Activated CD8-positive, alpha-beta memory T cell treated with anti-CD3 and anti-CD28 coated beads, Interleukin-2, amount 50 U/mL, for 1 hour (primary cell): ENCODE data around the gene CYTH4.

Experiments used
- DNase-seq: peaks from one replicate; pipeline ENCODE4 v3.0.0-alpha.2; 2020; ENCODE audit errors: extremely low read depth

CYTH4 gene

DNA sequence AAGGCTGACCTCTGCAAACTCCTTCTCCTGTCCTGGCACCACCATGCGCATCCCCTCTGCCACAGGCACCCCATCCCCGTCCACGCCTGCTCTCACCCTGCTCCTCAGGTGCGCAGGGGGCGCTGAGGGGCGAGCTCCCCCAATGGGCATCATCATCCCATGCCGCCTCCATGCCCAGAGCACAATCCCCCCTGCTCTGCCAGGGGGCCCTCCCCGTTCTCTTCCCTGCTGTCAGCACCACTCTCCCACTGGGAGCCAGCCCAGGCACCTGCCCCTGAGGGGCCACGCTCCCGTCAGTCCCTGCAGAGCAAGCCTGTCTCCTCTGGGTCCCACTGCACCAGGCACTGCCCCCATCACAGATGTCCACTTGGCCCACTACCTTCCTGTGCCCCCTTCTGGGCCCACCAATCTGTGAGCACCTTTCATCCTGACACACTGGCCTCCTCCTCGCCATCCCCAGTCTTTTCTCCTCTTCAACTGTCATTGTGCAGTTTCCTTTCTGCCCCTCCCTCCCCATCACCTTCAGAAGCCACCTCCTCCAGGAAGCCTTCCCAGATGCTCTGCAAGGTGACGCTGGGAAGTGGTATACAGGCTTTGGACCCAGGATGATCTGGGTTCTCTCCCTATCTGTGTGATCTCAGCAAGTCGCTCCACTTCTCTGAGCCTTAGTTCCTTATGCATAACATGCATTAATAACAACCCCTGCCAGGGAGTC is 62.6 kb downstream of the CYTH4 start:
- no peak for DNase-seq

DNA sequence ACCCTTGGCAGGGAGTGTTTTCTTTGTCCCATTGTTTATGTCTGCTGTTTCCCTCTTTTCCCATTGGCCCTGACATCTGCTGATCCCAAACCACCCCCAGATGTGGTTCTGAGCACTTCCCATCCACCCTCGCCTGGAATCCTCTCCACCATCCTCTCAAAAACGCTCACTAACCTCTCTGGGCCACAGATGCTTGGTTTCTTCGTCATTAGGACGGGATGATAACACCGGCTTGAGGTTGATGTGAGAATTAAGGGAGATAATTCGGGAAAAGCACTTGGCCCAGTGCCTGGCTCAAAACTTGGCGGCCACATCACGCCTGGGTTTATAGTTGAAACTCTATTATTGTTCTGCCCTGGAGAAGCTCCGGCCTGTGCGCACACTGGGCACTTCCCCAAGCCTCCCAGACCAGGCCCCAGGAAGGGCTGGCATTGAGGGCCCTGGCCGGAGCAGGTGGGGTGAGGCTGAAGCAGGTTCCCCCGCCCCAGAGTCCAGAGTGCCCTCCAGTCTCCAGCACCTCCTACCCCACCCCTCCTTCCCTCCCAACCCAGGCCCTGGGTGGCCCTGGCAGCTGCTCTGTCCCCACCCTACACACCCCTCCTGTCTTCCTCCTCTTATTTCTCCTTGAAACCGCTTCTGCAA is 63.7 kb downstream of the CYTH4 start:
- no peak for DNase-seq

DNA sequence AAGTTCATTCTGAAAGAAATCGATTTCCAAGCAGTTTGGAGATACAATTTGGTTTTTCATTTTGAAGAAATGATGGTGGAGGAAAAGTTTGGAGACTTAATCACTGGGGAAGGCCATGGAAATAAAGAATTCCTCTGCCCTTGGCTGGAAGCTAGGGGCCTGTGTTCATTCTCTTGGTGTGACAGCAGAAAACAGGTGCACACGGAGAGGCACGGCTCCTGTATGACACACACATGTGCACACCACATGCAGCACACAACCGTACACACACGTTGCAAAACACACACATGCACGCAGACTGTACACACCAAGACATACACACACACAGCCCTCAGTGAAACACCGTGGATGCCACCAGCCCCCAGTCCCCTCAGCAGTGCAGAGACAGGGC is 64.2 kb downstream of the CYTH4 start:
- no peak for DNase-seq

DNA sequence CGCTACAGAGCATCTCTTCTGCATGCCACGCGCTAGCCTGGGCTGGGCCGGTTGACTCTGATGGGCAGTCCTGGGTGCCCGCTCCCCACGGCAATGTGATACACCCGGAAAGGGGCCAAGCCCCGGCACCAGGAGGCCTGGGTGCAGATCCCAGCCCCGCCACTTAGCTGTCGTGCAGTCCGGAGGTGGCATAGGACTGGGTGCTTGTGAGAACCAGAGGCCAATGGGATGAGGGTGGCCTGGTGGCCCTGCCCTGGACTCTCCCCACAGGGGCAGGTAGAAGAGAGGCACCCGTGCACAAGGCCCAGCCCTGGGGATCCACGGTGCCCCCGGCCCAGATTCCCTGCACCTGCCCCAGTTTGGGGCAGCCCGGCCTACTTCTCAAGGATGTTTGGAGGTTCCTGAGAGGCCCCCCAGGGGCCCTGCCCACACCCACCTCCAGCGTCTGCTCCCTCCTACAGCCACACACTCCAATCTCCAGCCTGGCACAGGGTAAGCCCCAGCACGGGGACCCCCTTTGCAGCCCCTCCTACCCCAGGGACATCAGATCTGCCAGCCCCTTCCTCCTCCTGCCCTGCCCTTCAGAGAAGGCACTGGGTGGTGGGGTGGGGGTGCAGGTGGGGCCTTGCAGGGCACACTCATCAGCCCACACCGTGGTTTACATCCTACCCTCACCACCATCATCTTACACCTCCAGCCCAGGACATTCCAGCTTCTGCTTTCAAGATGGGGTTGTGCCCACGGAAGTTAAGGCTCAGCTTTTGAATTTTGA is 66.9 kb downstream of the CYTH4 start:
- DNase-seq: no peak

DNA sequence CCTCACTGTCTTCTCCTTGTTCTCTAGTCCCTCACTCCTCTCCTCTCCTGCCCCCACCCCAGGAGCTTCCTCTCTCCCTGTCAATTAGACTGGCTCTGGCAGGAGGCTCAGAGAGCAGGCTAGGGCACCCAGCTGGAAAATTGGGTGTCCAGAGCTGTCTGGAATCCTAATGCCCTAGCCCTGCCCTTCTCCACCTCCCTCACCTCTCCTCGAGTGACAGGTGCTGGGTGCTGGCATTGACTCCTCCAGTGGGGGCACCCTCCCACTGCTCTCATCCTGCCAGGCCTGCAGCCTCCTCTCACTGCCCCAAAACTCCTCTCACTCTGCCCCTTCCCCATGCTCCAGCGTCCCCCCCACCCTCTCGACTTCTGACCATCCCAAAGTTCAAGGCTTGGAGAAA is 68.9 kb downstream of the CYTH4 start:
- no peak for DNase-seq

DNA sequence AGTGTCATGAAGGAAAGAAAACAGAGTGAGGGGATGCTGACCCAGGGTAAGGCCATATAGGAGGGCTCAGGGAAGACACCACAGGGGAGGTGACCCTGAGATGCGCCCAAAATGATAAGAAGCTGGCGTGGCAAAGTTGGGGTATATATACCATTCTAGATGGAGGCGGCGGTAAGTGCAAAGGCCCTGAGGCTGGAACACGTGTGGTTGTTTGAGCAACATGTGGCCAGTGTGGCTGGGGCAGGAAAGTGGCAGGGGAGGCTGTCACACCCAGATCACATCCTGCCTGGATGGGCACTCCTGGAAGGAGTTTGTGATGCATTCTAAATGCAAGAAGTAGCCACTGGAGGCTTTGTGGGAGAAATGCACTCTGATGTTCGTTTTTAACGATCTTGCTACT is 70.2 kb downstream of the CYTH4 start:
- no peak for DNase-seq

DNA sequence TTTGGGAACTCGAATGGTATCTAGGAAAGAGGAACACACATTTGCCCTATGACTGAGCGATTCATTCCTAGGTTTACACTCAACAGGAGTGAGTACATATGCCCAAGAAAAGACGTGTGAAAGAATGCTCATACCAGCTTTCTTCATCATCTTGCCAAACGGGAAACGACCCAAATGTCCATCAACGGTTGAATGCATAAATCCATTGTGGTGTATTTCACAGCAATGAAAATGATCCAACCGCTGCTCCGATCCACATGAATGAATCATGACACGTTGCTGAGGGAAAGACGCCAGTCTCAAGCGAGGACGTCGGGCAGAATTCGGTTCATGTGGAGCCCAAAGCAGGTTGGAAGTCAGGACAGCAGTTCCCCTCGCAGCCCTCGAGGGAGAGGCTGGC is 71.5 kb downstream of the CYTH4 start:
- no peak for DNase-seq

DNA sequence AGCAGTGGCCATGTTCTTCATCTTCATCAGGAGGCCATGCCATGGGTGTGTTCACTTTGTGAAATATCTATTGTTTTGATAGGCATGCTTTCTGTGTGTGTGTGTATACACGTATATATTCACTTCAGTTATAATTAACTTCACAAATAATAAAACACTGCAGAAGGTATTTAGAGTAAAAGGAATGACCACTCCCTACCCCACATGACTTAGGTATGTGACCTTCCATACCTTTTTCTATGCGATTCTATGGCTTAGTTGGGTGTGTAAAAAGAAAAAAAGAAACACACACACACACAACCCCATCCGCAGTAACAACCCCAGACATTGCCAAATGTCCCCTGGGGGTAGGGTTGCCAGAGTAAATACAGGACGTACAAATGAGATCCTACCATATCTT is 72.0 kb downstream of the CYTH4 start:
- no peak for DNase-seq

DNA sequence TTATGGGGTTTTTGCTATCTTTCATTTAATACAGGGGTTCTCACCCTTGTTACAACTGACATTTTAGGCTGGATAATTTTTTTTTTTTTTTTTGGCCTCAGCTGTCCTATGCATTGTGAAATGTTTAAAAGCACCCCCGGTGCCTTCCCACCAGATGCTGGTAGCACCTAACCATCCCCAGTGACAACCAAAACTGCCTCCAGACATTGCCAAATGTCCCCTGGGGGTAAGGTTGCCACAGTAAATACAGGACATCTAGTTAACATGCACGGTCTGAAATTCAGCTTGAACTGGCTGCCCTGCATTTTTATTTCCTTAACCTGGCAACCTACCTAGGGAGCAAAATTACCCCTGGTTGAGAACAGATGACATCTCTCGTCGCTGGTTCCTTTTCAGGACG is 72.4 kb downstream of the CYTH4 start:
- DNase-seq: no peak

DNA sequence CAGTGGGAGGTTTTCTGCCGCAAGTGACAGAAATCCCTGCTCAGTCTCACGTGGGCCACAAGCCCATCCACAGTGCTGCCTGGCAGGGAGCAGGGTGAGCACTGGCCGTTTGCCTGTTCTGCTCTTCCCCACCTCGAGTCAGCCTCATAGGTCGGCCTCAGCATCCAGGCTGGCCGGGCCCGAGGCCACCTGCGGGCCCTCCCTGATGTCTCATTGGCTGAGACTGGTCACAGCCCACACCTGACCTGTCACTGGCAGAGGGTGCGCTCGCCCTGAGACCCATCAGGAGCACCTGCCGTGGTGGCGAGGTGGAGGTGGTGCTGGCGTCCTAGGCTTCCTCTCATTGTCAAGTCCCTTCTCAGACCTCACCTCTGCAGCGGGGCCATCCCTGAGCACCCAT is 72.9 kb downstream of the CYTH4 start:
- DNase-seq: no peak

DNA sequence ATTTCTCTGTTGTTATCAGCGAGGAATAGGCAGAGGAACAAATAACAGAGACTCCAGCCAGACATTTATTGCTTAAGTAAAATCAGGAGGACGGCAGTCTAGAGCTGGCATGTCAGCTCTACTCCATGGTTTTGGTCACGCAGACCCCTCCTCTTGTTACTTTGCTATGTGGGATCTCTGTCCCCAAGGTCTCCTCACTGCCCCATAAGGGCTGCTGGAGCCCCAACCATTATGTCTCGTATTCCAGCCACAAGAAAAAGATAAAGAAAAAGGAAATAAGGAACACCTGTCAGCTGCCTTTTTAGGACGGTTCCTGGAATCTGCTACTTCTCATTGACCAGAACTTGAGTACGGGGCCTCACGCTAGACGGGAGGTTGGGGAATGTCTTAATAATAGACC is 74.6 kb downstream of the CYTH4 start:
- no peak for DNase-seq

DNA sequence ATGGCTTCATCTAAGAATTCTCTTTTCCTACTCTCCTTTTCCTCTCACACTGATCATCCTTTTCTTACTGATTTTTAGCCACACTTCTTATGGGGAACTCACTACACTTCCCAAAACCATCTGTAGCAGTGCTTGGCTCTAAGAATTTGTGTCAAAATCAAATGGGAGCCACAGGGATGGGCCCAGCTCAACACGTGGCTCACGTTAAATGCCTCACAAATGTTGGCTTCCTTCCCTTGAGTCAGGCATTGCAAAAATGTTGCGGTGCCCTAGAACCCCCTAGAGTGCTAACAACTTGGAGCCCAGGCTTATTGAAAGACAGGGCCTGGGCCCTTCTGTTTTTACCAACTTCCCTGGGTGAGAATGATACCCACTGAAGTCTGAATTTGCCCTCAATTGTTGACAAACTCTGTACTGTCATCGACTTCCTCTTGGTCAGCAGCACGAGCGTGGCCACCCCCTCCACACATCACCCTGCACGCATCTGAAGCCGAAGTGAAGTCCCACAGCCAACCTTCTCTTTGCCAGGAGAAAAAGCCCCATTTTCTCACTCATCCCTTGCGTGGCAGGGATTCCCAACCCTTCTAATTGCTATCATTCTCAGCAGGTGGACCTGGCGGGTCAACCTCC is 75.3 kb downstream of the CYTH4 start:
- DNase-seq: no peak

DNA sequence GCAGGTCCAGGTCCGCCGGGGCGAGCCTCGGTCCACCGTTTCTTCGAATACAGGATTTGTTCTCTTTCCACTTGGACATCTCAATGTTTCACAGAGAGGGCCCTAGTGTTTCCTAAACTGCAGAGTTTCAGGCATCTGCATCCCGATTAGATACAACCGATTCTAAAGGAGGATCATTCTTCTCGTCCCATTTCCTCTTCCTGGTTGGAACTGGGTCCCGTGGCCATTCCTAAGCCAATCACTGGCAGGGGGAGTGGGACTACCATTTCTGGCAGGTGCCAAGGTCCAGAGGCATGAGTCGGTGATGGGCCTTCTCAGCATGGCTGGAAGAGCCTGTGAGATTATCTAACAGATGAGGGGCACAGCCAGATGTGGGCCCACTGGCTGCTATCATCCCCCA is 76.1 kb downstream of the CYTH4 start:
- DNase-seq: no peak

DNA sequence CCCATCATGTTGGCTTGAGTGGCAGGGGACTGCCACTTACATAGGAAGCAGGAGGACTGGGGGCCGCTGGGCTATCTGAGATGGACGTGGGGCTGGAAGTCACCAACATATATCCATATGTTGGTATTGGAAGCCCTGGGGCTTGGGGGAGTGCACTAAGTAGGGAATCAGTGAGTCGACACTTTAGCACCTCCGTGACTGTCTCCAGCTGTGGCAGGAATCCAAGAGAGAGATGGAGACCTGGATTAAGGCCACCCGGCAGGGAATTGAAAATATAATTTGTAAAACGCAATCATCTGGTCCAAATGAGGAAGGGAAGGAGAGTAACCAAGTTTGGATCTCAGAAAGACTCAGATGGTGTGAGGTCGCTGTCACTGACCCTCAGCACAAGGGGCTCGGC is 76.6 kb downstream of the CYTH4 start:
- no peak for DNase-seq

DNA sequence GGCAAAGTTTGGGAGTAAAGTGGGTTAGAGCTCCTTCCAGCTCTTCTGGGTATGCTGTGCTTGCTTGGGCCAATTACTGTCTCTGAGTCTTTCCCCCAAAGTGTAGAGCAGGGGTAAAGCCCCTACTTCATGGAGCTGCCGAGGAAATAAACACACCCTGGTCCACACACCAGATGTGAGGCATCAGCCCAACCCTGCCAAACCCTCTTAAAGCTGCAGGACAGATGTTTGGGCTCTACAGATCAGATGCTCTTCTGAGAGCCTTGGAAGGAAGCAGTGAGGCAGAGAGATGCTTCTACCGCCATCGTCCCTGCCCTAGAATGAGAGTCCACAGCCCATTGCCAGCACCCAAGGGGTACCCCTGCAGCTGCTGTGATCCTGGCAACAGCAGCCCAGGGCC is 80.3 kb downstream of the CYTH4 start:
- no peak for DNase-seq

DNA sequence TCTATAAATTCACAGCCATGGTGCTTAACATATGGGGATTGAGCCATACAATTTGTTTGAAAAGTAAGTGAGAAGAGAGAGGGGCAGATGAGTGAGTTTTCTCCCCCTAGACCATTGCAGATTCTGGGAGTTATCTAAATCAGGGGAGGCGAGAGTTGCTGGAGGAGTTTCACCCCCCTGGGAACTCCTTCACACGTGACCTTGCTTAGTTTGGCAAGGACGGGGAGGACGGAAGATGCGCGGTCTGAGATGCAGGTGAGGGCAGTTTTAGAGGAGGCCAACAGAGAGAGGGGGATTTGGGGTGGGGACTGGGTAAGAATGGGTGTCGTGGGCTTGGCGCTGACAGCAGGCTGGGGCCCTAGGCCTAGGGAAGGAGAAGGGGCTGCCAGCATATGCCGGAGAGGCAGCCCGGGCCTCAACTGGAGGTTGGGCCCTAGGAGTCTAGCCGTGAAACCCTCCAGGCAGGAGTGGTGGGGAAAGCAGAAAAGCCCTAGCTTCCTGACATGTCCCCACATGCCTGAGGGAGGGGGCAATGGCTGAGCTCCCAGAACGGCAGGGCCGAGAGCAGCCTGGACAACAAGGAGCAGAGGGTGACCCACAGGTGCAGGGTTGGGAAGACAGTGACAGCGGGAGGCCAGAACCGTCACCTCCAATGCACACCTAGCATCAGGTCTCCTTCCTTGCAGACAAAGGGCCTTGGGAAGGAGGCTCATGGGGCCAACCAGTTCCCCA is 81.1 kb downstream of the CYTH4 start:
- DNase-seq: no peak
